SK-N-SH (cell line): ENCODE results near the gene SLC35G6. TPM values are rescaled to one million over a fixed set of nuclear protein-coding genes. Genes with fewer than 3 reads are reported as not detected.

Experiments
- CTCF ChIA-PET: fragments of 300-600, 350-600 bp; formaldehyde crosslinking; extraction: SDS; loops from one replicate; lab custom pipeline; 2021; lab: Yijun Ruan, JAX
- POLR2A ChIA-PET: fragments of 350-600 bp; sonication (Branson Sonifier 250); formaldehyde crosslinking; extraction: SDS; loops from one replicate; lab custom pipeline; 2020; ENCODE audit warnings: antibody characterized with exemption, inconsistent platforms; lab: Yijun Ruan, JAX
- DNase-seq: peaks from one replicate; pipeline ENCODE4 v3.0.0; 2012
- H2AFZ ChIP-seq: fragments of 200-600 bp; sonication (generic); 2 replicates; pipeline ENCODE4 v1.8.1; 2016; ENCODE audit warnings: antibody characterized with exemption, mild to moderate bottlenecking, low read depth
- H3F3A ChIP-seq: fragments of 200-600 bp; sonication (generic); replicated peaks from 2 replicates; pipeline ENCODE3; 2016; ENCODE audit warnings: antibody characterized with exemption, mild to moderate bottlenecking; ENCODE audit not compliant: insufficient read depth
- H3K27ac ChIP-seq, 2 experiments: fragments of 200-500 bp in 1 of 2; fragments of 200-600 bp in 1 of 2; sonication (Bioruptor generic) in 1 of 2; sonication (generic), shearing (Covaris generic) in 1 of 2; 2 replicates each; pipeline versions ENCODE4 v1.5.1 to v1.6.1; 2014 to 2016; ENCODE audit warnings: low read depth in 2 of 2, inconsistent platforms in 1 of 2, low read length in 1 of 2, mild to moderate bottlenecking in 1 of 2, mixed read lengths in 1 of 2
- H3K27me3 ChIP-seq: fragments of 200-600 bp; sonication (generic), shearing (Covaris generic); 2 replicates; pipeline ENCODE4 v1.6.1; 2016; ENCODE audit warnings: mixed run types; ENCODE audit not compliant: insufficient read depth
- H3K36me3 ChIP-seq, 2 experiments: fragments of 200-500 bp in 1 of 2; fragments of 200-600 bp in 1 of 2; sonication (Bioruptor generic) in 1 of 2; sonication (generic) in 1 of 2; replicated peaks in 1 of 2; 2 replicates each; pipeline versions ENCODE3 to v1.5.1; 2014 to 2016; ENCODE audit warnings: low read length in 1 of 2, mild to moderate bottlenecking in 1 of 2; ENCODE audit not compliant: insufficient read depth in 2 of 2, control insufficient read depth in 1 of 2
- H3K4me1 ChIP-seq, 2 experiments: fragments of 200-500 bp in 1 of 2; fragments of 200-600 bp in 1 of 2; sonication (Bioruptor generic) in 1 of 2; sonication (generic), shearing (Covaris generic) in 1 of 2; 2 replicates each; pipeline versions ENCODE4 v1.5.1 to v1.6.1; 2014 to 2016; ENCODE audit warnings: low read depth in 1 of 2, low read length in 1 of 2, mixed run types in 1 of 2; ENCODE audit not compliant: insufficient read depth in 2 of 2, control insufficient read depth in 1 of 2
- H3K4me2 ChIP-seq: fragments of 200-600 bp; sonication (generic), shearing (Covaris generic); 2 replicates; pipeline ENCODE4 v1.6.1; 2017; ENCODE audit warnings: mixed run types
- H3K4me3 ChIP-seq, 2 experiments: fragments of 200-500 bp in 1 of 2; fragments of 200-600 bp in 1 of 2; sonication (Bioruptor generic) in 1 of 2; sonication (generic), shearing (Covaris generic) in 1 of 2; 2 replicates each; pipeline versions ENCODE4 v1.5.1 to v1.8.1; 2014 to 2016; ENCODE audit warnings: low read depth in 2 of 2, inconsistent platforms in 1 of 2, low read length in 1 of 2, mild to moderate bottlenecking in 1 of 2, mixed read lengths in 1 of 2, moderate library complexity in 1 of 2
- H3K79me2 ChIP-seq: fragments of 200-600 bp; sonication (generic); 2 replicates; pipeline ENCODE4 v1.8.1; 2017; ENCODE audit warnings: mild to moderate bottlenecking; ENCODE audit not compliant: insufficient read depth
- H3K9ac ChIP-seq: fragments of 200-600 bp; sonication (generic); 2 replicates; pipeline ENCODE4 v1.6.1; 2017; ENCODE audit warnings: mixed run types
- H3K9me2 ChIP-seq: fragments of 200-600 bp; sonication (generic); 2 replicates; pipeline ENCODE4 v1.6.1; 2017; ENCODE audit warnings: mixed run types
- H3K9me3 ChIP-seq: fragments of 200-600 bp; sonication (generic); 2 replicates; pipeline ENCODE4 v1.6.1; 2017; ENCODE audit warnings: mixed run types, mild to moderate bottlenecking, moderate library complexity
- H4K20me1 ChIP-seq: fragments of 200-600 bp; sonication (generic); 2 replicates; pipeline ENCODE4 v1.6.1; 2017; ENCODE audit warnings: mild to moderate bottlenecking, mixed run types; ENCODE audit not compliant: insufficient read depth
- CHD2 ChIP-seq: fragments of 150-350 bp; IDR thresholded peaks from 2 replicates; pipeline ENCODE4 v1.6.1; 2018; ENCODE audit warnings: low read length; ENCODE audit not compliant: partially characterized antibody
- EP300 ChIP-seq, 2 experiments: IDR thresholded peaks; 2 replicates each; pipeline versions ENCODE4 v1.4.0 to v1.6.1; 2012; ENCODE audit warnings: borderline replicate concordance in 1 of 2, low read depth in 1 of 2, low read length in 1 of 2
- FOXJ3 ChIP-seq: sonication (generic); formaldehyde crosslinking; IDR thresholded peaks from 2 replicates; pipeline ENCODE4 v1.5.1; 2020; ENCODE audit warnings: mild to moderate bottlenecking, missing genetic modification reagents
- GATA2 ChIP-seq: sonication (generic); formaldehyde crosslinking; IDR thresholded peaks from 2 replicates; pipeline ENCODE4 v1.5.0; 2020; ENCODE audit warnings: mild to moderate bottlenecking, missing genetic modification reagents
- MAX ChIP-seq: IDR thresholded peaks from 2 replicates; pipeline ENCODE4 v1.4.0; 2012; ENCODE audit warnings: low read depth
- MEF2A ChIP-seq: IDR thresholded peaks from 2 replicates; pipeline ENCODE4 v1.4.0; 2012; ENCODE audit warnings: low read depth, borderline replicate concordance
- MXI1 ChIP-seq: IDR thresholded peaks from 2 replicates; pipeline ENCODE4 v1.6.1; 2012; ENCODE audit warnings: mild to moderate bottlenecking, low read depth, low read length, improper control_type of control experiment
- NFIC ChIP-seq: IDR thresholded peaks from 2 replicates; pipeline ENCODE4 v1.4.0; 2012; ENCODE audit warnings: borderline replicate concordance
- NRF1 ChIP-seq: IDR thresholded peaks from 2 replicates; pipeline ENCODE4 v1.6.1; 2012; ENCODE audit warnings: low read depth, mild to moderate bottlenecking, low read length
- POLR2AphosphoS5 ChIP-seq: IDR thresholded peaks from 2 replicates; pipeline ENCODE4 v1.6.1; 2012; ENCODE audit warnings: low read depth, low read length
- REST ChIP-seq: IDR thresholded peaks from 2 replicates; pipeline ENCODE4 v1.6.1; 2012; ENCODE audit warnings: mild to moderate bottlenecking, low read depth, low read length, moderate library complexity
- RXRA ChIP-seq: IDR thresholded peaks from 2 replicates; pipeline ENCODE4 v1.4.0; 2012; ENCODE audit warnings: low read depth, mild to moderate bottlenecking, borderline replicate concordance
- SIN3A ChIP-seq: IDR thresholded peaks from 2 replicates; pipeline ENCODE4 v1.6.1; 2012; ENCODE audit warnings: low read depth, mild to moderate bottlenecking, low read length, moderate library complexity, borderline replicate concordance
- TCF12 ChIP-seq: IDR thresholded peaks from 2 replicates; pipeline ENCODE4 v1.4.0; 2012
- USF1 ChIP-seq: IDR thresholded peaks from 2 replicates; pipeline ENCODE4 v1.4.0; 2012; ENCODE audit warnings: low read depth, borderline replicate concordance
- YY1 ChIP-seq: IDR thresholded peaks from 2 replicates; pipeline ENCODE4 v1.4.0; 2012; ENCODE audit warnings: low read depth, mild to moderate bottlenecking
- ZBTB33 ChIP-seq: IDR thresholded peaks from 2 replicates; pipeline ENCODE4 v1.4.0; 2012; ENCODE audit warnings: low read depth, borderline replicate concordance
- WGBS: methylation state at CpG from one replicate; pipeline ENCODE4 v1.1.6; 2017; ENCODE audit warnings: low lambda C conversion rate; 5-methylcytosine and 5-hydroxymethylcytosine counted together
- polyA plus RNA-seq, 3 experiments: library from polyadenylated mRNA; depleted of rRNA; stranded (reverse); fragments of >200 nt; gene quantifications; 2 replicates each; pipeline ENCODE4 v1.2.3, GENCODE V29; 2012

The SLC35G6 gene
- polyA plus RNA-seq, 1 of the 3 experiments (the other 2 are of a cell fraction), result not detected

GRCh38 chr17:7478276-7479212 is 2.7 kb upstream of the SLC35G6 start (continued):
- TF ChIP-seq YY1 (0 out of 2 replicates have a peak, but pooled peaks have one; percentile 48), MXI1 (peak; percentile 32; the same call in 1 of the 2 replicates), POLR2AphosphoS5 (no peak), TCF12 (no peak; the same call in 1 of the 2 replicates), CHD2 (peak; percentile 44), MEF2A (no peak), ZBTB33 (no peak)

- no peak for TF ChIP-seq CHD2
- no peak for TF ChIP-seq MEF2A
- TF ChIP-seq REST, result 0 out of 2 replicates have a peak, but pooled peaks have one; percentile 7
- 0 out of 2 replicates have a peak, but pooled peaks have one; percentile 21 for TF ChIP-seq NRF1
- no peak for TF ChIP-seq NFIC
- no peak for TF ChIP-seq GATA2 (CRISPR knock-in tag)
- TF ChIP-seq EP300 (IDR thresholded peaks at IDR 0.05; ENCODE audit: borderline replicate concordance in 1 of 2, low read depth in 1 of 2, low read length in 1 of 2), result peak in 1 of 2 experiments; percentile 36; a peak in 1 of 4 replicates
- peak; percentile 58; the same call in 1 of the 2 replicates for TF ChIP-seq MXI1
- no peak for TF ChIP-seq FOXJ3 (CRISPR knock-in tag)
- 0 out of 2 replicates have a peak, but pooled peaks have one; percentile 6 for TF ChIP-seq YY1
- 0 out of 2 replicates have a peak, but pooled peaks have one; percentile 14 for TF ChIP-seq SIN3A
- TF ChIP-seq USF1, result no peak
- TF ChIP-seq MAX, result 0 out of 2 replicates have a peak, but pooled peaks have one; percentile 3
- no peak for TF ChIP-seq RXRA
- Histone ChIP-seq H3F3A (peaks cover 22% of the 10 kb centered on the region), H3K4me2 (peak within 1 kb of the TSS; percentile 95), H3K4me3 (peak within 1 kb of the TSS; percentile 72 to 77), H2AFZ (peak within 1 kb of the TSS; percentile 74), H3K4me1 (peaks cover 26 to 32% of the 10 kb centered on the region in 2 experiments; a peak in 2 of 4 replicates), H3K9me3 (no peaks in the 10 kb centered on the region), H3K9ac (peak within 1 kb of the TSS; percentile 97), H3K36me3 (no peaks in the 10 kb centered on the region), H3K27ac (peak within 1 kb of the TSS; percentile 81 to 90), H3K79me2 (peaks cover 82% of the 10 kb centered on the region), H3K27me3 (no peaks in the 10 kb centered on the region), H4K20me1 (peaks cover 39% of the 10 kb centered on the region), H3K9me2 (no peaks in the 10 kb centered on the region)
- CTCF ChIA-PET, result interaction anchor here (0.8 to 2.1 kb wide), 6 partner anchors 15 to 81 kb away, joined by 3 to 11 read pairs (median 6); no protein-coding TSS in a partner anchor
- POLR2A ChIA-PET, result interaction anchor here (0.5 to 2.1 kb wide), 10 partner anchors 15 to 208 kb away, joined by 3 to 9 read pairs (median 3); partner anchors contain the start of genes CHRNB1, FGF11, MPDU1 and TMEM256
- 3% methylated on average over 32 of the region's 92 CpGs for WGBS
- DNase-seq, result peak; percentile 92
Measured at GRCh38 chr17:7479213-7480088, 1.8 kb upstream of the SLC35G6 start, which contains the start of gene ZBTB4. Gene ZBTB4, minus strand, starts transcription at chr17:7479631. Its CDS starts 12,830 bp downstream, at chr17:7466801.
